ENCODE measurements around the gene ZNF599.

- TF ChIP-seq, protein P1, sequence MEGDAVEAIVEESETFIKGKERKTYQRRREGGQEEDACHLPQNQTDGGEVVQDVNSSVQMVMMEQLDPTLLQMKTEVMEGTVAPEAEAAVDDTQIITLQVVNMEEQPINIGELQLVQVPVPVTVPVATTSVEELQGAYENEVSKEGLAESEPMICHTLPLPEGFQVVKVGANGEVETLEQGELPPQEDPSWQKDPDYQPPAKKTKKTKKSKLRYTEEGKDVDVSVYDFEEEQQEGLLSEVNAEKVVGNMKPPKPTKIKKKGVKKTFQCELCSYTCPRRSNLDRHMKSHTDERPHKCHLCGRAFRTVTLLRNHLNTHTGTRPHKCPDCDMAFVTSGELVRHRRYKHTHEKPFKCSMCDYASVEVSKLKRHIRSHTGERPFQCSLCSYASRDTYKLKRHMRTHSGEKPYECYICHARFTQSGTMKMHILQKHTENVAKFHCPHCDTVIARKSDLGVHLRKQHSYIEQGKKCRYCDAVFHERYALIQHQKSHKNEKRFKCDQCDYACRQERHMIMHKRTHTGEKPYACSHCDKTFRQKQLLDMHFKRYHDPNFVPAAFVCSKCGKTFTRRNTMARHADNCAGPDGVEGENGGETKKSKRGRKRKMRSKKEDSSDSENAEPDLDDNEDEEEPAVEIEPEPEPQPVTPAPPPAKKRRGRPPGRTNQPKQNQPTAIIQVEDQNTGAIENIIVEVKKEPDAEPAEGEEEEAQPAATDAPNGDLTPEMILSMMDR (IDR thresholded peaks at IDR 0.05; ENCODE audit: low read depth, low read length, poor library complexity, severe bottlenecking): no peak
- TF ChIP-seq EZH2phosphoT487 (IDR thresholded peaks at IDR 0.05; ENCODE audit: borderline replicate concordance, low read length): no peak
Observed at GRCh38 chr19:34757441-34757840, 15.6 kb downstream of the ZNF599 start.

Data from DOHH2 (cell line).